ENCODE measurements around the gene PLA2G4B. TPM values are rescaled to one million over a fixed set of nuclear protein-coding genes. Genes with fewer than 3 reads are reported as not detected.

PLA2G4B gene
- total and polyA plus RNA-seq, 2 of the 8 experiments (the other 6 are each of a cell fraction or from before 2014, with no cell fraction given) = 4.2 to 9.2 TPM

GRCh38 chr15:41870689-41871081 lies 32.0 kb downstream of the PLA2G4B start (continued):
- TF ChIP-seq ATF3 (IDR thresholded peaks at IDR 0.05; ENCODE audit: insufficient read depth, low read depth, low read length) = no peak
- TF ChIP-seq SRF (IDR thresholded peaks at IDR 0.05; ENCODE audit: low read depth, low read length) = no peak
- no peak for TF ChIP-seq SUZ12 (IDR thresholded peaks at IDR 0.05; ENCODE audit: low read length)
- no peak for TF ChIP-seq FOSL1 (IDR thresholded peaks at IDR 0.05; ENCODE audit: insufficient read depth, low read depth, low read length)
- no peak for TF ChIP-seq SIX5 (IDR thresholded peaks at IDR 0.05; ENCODE audit: low read depth, low read length)
- TF ChIP-seq BACH1 (IDR thresholded peaks at IDR 0.05; ENCODE audit: low read length) = no peak
- no peak for TF ChIP-seq KDM4A (IDR thresholded peaks at IDR 0.05; ENCODE audit: low read depth, low read length, severe bottlenecking)
